ENCODE measurements around the gene MPV17. TPM values are rescaled to one million over a fixed set of nuclear protein-coding genes. Genes with fewer than 3 reads are reported as not detected.
"Not testable (repeated sequence)": the region's sequence is repeated elsewhere in the genome, so short reads cannot be mapped to it uniquely, and the experiment has no call there.

MPV17 gene
- total RNA-seq, 1 experiment from 2014 or later, result 126 TPM

DNA sequence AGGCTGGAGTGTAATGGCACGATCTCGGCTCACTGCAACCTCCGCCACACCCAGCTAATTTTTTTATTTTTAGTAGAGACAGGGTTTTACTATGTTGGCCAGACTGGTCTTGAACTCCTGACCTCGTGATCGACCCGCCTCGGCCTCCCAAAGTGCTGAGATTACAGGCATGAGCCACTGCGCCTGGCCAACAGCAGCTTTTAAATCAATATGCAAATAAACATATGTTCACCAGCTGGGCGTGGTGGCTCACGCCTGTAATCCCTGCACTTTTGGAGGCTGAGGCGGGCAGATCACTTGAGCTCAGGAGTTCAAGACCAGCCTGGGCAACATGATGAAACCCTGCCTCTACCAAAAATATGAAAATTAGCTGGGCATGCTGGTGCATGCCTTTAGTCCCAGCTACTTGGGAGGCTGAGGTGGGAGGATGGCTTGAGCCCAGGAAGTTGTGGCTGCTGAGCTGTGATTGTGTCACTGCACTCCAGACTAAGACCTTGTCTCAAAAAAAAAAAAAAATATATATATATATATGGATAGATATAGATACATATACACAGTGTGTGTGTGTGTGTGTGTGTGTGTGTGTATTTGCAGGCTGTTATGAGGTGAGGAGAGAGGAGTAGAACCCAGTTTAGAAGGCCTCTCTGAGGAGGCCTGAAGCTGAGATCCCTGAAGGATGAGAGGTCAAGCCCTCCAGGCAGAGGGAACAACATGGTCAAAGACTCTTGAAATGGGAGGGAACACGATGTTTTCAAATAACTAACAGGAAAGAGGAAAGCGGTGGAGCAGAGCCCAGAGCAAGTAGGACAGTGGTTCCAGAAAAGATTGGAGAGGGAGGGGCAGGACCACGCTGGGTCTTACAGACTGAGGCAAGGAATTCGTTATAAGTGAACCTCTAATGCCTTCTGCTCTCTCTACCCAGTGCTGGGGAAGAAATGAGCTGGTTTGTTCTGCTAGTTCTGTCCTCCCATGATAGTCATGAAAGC, 50.1 kb downstream of the MPV17 start:
- H3K4me2 ChIP-seq (ENCODE audit: low read depth, low read length, poor library complexity, severe bottlenecking); DNase-seq; H4K20me1 ChIP-seq (ENCODE audit: insufficient read depth, low read depth, low read length); H2AFZ ChIP-seq (ENCODE audit: low read length); H3K9me2 ChIP-seq (replicated peaks; ENCODE audit: insufficient read depth, low read length); H3K4me1 ChIP-seq (ENCODE audit: low read length); H3K9me3 ChIP-seq (ENCODE audit: low read length); H3K4me3 ChIP-seq (ENCODE audit: low read length); H3K9ac ChIP-seq (ENCODE audit: low read length); H3K27me3 ChIP-seq (ENCODE audit: low read length); H3K36me3 ChIP-seq (ENCODE audit: insufficient read depth, low read length); H3K27ac ChIP-seq (ENCODE audit: low read length); H3K79me2 ChIP-seq (ENCODE audit: low read length): not testable (repeated sequence)

DNA sequence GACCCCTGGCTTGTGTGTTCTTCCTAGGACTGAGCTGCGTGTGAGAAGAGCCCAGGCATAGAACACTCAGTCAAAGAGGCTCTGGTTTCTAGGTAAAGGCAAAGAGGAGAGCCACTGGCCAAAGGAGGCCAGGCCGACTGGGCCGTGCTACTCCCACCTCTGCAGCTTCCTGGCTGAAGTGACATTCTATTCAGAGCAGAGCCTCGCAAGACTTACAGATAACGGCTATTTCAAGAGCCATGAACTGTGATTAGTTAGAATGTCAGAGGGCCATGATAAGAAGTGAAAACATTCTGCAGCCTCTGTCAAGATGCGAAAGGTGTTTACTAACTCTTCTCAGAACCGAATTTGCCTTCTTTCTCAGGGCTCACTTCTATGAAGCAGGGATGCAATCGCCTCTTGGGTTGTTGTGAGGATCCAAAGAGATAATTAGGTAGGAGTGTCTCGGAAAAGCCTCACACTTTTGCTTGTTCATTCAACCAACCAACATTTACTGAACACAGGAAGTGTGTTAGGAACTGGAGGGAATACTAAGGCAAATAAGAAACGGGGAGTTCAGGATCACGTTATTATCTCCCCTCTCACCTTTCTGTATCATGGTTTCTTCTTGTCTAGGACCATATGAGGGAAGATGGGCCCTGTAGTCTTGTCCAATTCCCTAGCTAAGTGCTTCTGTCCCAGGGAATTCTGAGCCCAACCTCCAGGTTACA, 51.1 kb downstream of the MPV17 start:
- Histone ChIP-seq H4K20me1 (ENCODE audit: insufficient read depth, low read depth, low read length) (no peaks in the 10 kb centered on the region), H3K79me2 (ENCODE audit: low read length) (no peaks in the 10 kb centered on the region), H3K27ac (ENCODE audit: low read length) (no peak overlapping the region), H3K9me3 (ENCODE audit: low read length) (no peaks in the 10 kb centered on the region), H3K4me1 (ENCODE audit: low read length) (no peaks in the 10 kb centered on the region; the same call in 1 of the 2 replicates), H3K4me3 (ENCODE audit: low read length) (no peak overlapping the region), H3K4me2 (ENCODE audit: low read depth, low read length, poor library complexity, severe bottlenecking) (no peak overlapping the region), H3K36me3 (ENCODE audit: insufficient read depth, low read length) (no peaks in the 10 kb centered on the region), H3K9me2 (replicated peaks; ENCODE audit: insufficient read depth, low read length) (no peaks in the 10 kb centered on the region), H2AFZ (ENCODE audit: low read length) (no peak overlapping the region), H3K9ac (ENCODE audit: low read length) (no peak overlapping the region), H3K27me3 (ENCODE audit: low read length) (no peaks in the 10 kb centered on the region; the same call in 1 of the 2 replicates)
- DNase-seq, result no peak

DNA sequence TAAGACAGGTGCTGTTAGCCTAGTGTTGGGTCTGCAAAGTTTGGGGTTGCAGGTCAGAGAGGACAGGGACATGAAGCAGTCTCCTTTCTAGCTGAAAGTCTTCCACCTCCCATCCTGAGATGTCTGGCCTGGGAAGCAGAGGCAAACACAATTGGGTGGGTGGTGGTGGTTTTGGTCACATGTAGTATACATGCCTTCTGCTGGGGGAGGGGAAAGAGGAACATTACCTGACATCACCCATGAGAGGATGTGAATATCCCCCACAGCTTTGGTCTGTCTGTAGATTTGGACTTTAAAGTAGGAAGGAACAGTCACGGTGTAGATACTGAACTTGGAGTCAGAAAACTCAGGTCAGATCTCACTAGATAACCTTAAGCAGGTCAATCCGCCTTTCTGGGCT, 52.2 kb downstream of the MPV17 start:
- Histone ChIP-seq H3K27me3 (ENCODE audit: low read length) (no peaks in the 10 kb centered on the region; the same call in 1 of the 2 replicates), H2AFZ (ENCODE audit: low read length) (no peak overlapping the region), H3K9ac (ENCODE audit: low read length) (no peak overlapping the region), H3K9me2 (replicated peaks; ENCODE audit: insufficient read depth, low read length) (no peaks in the 10 kb centered on the region), H4K20me1 (ENCODE audit: insufficient read depth, low read depth, low read length) (no peaks in the 10 kb centered on the region), H3K4me1 (ENCODE audit: low read length) (no peaks in the 10 kb centered on the region; the same call in 1 of the 2 replicates), H3K79me2 (ENCODE audit: low read length) (no peaks in the 10 kb centered on the region), H3K27ac (ENCODE audit: low read length) (no peak overlapping the region), H3K4me3 (ENCODE audit: low read length) (no peak overlapping the region), H3K4me2 (ENCODE audit: low read depth, low read length, poor library complexity, severe bottlenecking) (no peak overlapping the region), H3K36me3 (ENCODE audit: insufficient read depth, low read length) (no peaks in the 10 kb centered on the region), H3K9me3 (ENCODE audit: low read length) (no peaks in the 10 kb centered on the region)
- no peak for DNase-seq

DNA sequence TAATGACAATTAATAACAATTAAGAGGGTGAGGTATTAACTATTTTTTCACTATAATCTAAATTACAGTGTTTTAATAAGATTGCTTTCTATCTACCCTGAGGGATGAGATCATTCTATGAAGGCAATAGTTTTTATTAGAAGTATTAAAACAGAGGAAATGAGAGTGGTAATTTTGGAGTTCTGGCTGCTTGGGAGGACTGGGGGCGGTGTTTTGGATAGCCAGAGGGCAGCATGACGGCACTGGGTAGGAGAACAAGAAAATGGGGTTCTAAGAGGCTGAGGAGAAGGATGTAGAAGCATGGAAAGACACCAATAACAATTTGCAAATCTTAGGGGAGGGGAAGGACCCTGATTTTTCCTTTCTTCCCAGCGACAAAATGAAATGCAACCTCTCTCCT, 52.8 kb downstream of the MPV17 start:
- DNase-seq, result no peak
- Histone ChIP-seq H3K4me3 (ENCODE audit: low read length) (no peak overlapping the region), H2AFZ (ENCODE audit: low read length) (no peak overlapping the region)

DNA sequence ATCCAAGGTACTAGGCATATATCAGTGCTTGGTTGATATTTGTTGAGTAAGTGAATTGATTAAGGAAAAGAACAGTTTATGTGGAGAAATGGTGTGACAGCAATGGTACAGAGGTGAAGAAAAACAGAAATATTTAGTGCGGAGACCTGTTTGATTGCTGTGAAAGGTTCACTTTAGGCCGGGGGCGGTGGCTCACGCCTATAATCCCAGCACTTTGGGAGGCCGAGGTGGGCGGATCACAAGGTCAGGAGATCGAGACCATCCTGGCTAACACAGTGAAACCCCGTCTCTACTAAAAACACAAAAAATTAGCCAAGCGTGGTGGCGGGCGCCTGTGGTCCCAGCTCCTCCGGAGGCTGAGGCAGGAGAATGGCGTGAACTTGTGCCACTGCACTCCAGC, 54.6 kb downstream of the MPV17 start:
- not testable (repeated sequence) for H2AFZ ChIP-seq (ENCODE audit: low read length); H3K4me3 ChIP-seq (ENCODE audit: low read length); H3K36me3 ChIP-seq (ENCODE audit: insufficient read depth, low read length); H3K9ac ChIP-seq (ENCODE audit: low read length); DNase-seq; H3K27ac ChIP-seq (ENCODE audit: low read length); H3K9me3 ChIP-seq (ENCODE audit: low read length); H3K27me3 ChIP-seq (ENCODE audit: low read length); H3K4me1 ChIP-seq (ENCODE audit: low read length); H4K20me1 ChIP-seq (ENCODE audit: insufficient read depth, low read depth, low read length); H3K9me2 ChIP-seq (replicated peaks; ENCODE audit: insufficient read depth, low read length); H3K4me2 ChIP-seq (ENCODE audit: low read depth, low read length, poor library complexity, severe bottlenecking); H3K79me2 ChIP-seq (ENCODE audit: low read length)

More for the DNA sequence above, 52.8 kb downstream of the MPV17 start:
- Histone ChIP-seq H4K20me1 (ENCODE audit: insufficient read depth, low read depth, low read length) (no peaks in the 10 kb centered on the region), H3K4me2 (ENCODE audit: low read depth, low read length, poor library complexity, severe bottlenecking) (no peak overlapping the region), H3K9me3 (ENCODE audit: low read length) (no peaks in the 10 kb centered on the region), H3K9me2 (replicated peaks; ENCODE audit: insufficient read depth, low read length) (no peaks in the 10 kb centered on the region), H3K36me3 (ENCODE audit: insufficient read depth, low read length) (no peaks in the 10 kb centered on the region), H3K9ac (ENCODE audit: low read length) (no peak overlapping the region), H3K27ac (ENCODE audit: low read length) (no peak overlapping the region), H3K4me1 (ENCODE audit: low read length) (no peaks in the 10 kb centered on the region; the same call in 1 of the 2 replicates), H3K27me3 (ENCODE audit: low read length) (no peaks in the 10 kb centered on the region; the same call in 1 of the 2 replicates), H3K79me2 (ENCODE audit: low read length) (no peaks in the 10 kb centered on the region)

DNA sequence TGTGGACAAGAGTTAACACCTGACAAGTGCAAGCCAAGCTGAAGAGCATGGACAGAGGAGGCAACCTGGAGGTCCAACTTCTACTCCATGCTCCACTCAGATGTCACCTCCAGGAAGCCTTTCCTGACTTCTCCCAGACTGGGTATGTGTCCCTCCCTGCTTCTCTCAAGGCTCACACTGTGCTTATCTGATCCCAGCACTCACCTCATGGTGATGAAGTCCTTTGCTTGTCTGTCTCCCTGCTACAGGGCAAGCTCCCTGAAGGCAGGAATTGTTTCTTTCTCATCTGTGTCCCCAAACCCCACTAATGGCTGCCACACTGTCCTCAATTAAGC, 57.4 kb downstream of the MPV17 start:
- no peaks in the 10 kb centered on the region for H3K9me2 ChIP-seq (replicated peaks; ENCODE audit: insufficient read depth, low read length)
- H3K9me3 ChIP-seq (ENCODE audit: low read length), result no peaks in the 10 kb centered on the region
- no peaks in the 10 kb centered on the region for H3K36me3 ChIP-seq (ENCODE audit: insufficient read depth, low read length)
- no peak overlapping the region for H2AFZ ChIP-seq (ENCODE audit: low read length)
- H3K4me2 ChIP-seq (ENCODE audit: low read depth, low read length, poor library complexity, severe bottlenecking), result no peak overlapping the region
- no peak overlapping the region for H3K27ac ChIP-seq (ENCODE audit: low read length)
- peaks cover 5% of the 10 kb centered on the region; the same call in 1 of the 2 replicates for H4K20me1 ChIP-seq (ENCODE audit: insufficient read depth, low read depth, low read length)
- no peak for DNase-seq
- no peak overlapping the region for H3K9ac ChIP-seq (ENCODE audit: low read length)
- H3K4me1 ChIP-seq (ENCODE audit: low read length), result peaks cover 19% of the 10 kb centered on the region
- 0 out of 2 replicates have a peak, but pooled peaks cover 2% of the 10 kb centered on the region for H3K27me3 ChIP-seq (ENCODE audit: low read length)
- H3K79me2 ChIP-seq (ENCODE audit: low read length), result no peaks in the 10 kb centered on the region
- H3K4me3 ChIP-seq (ENCODE audit: low read length), result no peak overlapping the region

DNA sequence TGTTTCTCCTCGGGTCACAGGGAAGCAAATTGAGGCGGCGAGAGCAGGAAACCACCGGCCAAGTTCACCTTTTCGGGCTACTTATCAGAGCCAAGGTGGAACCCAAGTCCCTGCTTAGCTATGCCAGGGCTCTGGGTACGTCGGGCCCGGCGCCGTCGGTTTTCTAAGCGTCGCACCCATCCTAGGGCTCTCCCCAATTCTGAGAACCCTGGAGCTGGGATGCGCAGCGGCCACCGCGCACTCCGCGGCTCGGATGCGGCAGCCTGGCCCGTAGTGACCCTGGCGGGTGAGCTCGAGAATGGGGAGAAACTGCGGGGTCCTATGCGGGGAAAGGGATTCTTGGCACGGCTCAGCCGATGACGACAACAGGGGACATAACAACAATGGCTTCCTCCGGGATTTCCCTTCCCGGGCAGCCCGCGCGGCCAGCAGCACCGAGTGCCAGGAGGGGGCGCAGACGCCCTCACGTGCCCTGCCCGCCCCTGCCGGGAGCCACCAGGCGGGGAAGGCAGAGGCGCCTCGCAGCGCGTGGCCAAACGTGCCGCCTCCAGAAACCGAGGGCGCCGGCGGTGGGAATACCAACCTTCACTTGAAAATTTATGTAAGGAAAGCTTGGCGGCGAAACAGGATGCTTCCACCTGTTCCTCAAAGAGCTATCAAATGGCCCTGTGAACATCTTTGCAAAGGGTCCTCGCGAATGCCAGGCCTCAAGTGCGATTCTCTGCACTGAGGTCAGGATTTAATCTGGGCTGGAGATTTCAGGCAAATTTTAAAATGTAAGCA, 58.0 kb downstream of the MPV17 start:
- no peak overlapping the region for H3K4me3 ChIP-seq (ENCODE audit: low read length)
- no peak overlapping the region for H2AFZ ChIP-seq (ENCODE audit: low read length)

More for the DNA sequence above, 58.0 kb downstream of the MPV17 start:
- no peak overlapping the region for H3K9ac ChIP-seq (ENCODE audit: low read length)
- H3K27me3 ChIP-seq (ENCODE audit: low read length), result 0 out of 2 replicates have a peak, but pooled peaks cover 2% of the 10 kb centered on the region
- peak; percentile 58 for DNase-seq
- H3K27ac ChIP-seq (ENCODE audit: low read length), result no peak overlapping the region
- peaks cover 19% of the 10 kb centered on the region for H3K4me1 ChIP-seq (ENCODE audit: low read length)
- no peaks in the 10 kb centered on the region for H3K9me3 ChIP-seq (ENCODE audit: low read length)
- peaks cover 5% of the 10 kb centered on the region; the same call in 1 of the 2 replicates for H4K20me1 ChIP-seq (ENCODE audit: insufficient read depth, low read depth, low read length)
- no peaks in the 10 kb centered on the region for H3K36me3 ChIP-seq (ENCODE audit: insufficient read depth, low read length)
- no peaks in the 10 kb centered on the region for H3K9me2 ChIP-seq (replicated peaks; ENCODE audit: insufficient read depth, low read length)
- H3K4me2 ChIP-seq (ENCODE audit: low read depth, low read length, poor library complexity, severe bottlenecking), result peak overlapping the region; percentile 17
- no peaks in the 10 kb centered on the region for H3K79me2 ChIP-seq (ENCODE audit: low read length)

All from Karpas-422 (cell line).